Mucosa of rectum (tissue), 2 donors: ENCODE data around the gene MGAT5.

ENCODE experiments used
- H3K27ac ChIP-seq, 2 donors: one replicate each; pipeline ENCODE4 v1.7.0; 2013; ENCODE audit warnings: inconsistent platforms in 2 of 2, low read depth in 2 of 2, low read length in 2 of 2
- H3K27me3 ChIP-seq, 2 donors: one replicate each; pipeline ENCODE4 v1.7.0; 2013; ENCODE audit warnings: low read length in 2 of 2; ENCODE audit not compliant: control insufficient read depth in 2 of 2, insufficient read depth in 2 of 2
- H3K36me3 ChIP-seq, 2 donors: one replicate each; pipeline ENCODE4 v1.7.0; 2013; ENCODE audit warnings: low read length in 2 of 2; ENCODE audit not compliant: control insufficient read depth in 2 of 2, insufficient read depth in 2 of 2
- H3K4me1 ChIP-seq, 2 donors: one replicate each; pipeline ENCODE4 v1.7.0; 2013; ENCODE audit warnings: low read length in 2 of 2, mild to moderate bottlenecking in 1 of 2; ENCODE audit not compliant: control insufficient read depth in 2 of 2, insufficient read depth in 2 of 2
- H3K4me3 ChIP-seq, 2 donors: one replicate each; pipeline ENCODE4 v1.7.0; 2013; ENCODE audit warnings: low read length in 2 of 2
- H3K9ac ChIP-seq, 2 donors: one replicate each; pipeline ENCODE4 v1.7.0; 2013; ENCODE audit warnings: low read length in 2 of 2, low read depth in 1 of 2, mild to moderate bottlenecking in 1 of 2
- H3K9me3 ChIP-seq, 2 donors: one replicate each; pipeline ENCODE4 v1.7.0; 2013; ENCODE audit warnings: low read length in 2 of 2; ENCODE audit not compliant: control insufficient read depth in 2 of 2
- donor health status: healthy.
- donor health status: Normal muscosa, but diverticular disease.

The MGAT5 gene

DNA sequence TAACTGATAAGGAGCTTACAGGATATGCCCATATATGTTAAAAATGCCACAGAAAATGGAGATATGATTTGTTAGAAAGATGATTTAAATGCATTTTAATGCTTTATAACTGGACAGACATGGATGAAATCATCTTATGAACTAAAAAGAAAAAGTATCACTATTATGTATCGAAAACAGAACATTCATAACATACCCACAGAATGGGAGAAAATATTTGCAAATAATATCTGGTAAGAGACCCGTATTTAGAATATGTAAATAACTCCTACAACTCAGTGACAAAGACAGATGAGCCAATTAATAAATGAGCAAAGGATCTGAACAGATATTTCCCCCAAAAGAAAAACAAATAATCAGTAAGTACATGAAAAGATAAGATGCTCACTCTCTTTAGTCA, 24.3 kb upstream of the MGAT5 start:
- Histone ChIP-seq H3K27ac (no peak overlapping the region), H3K4me3 (no peak overlapping the region), H3K27me3 (no peaks in the 10 kb centered on the region), H3K9me3 (no peaks in the 10 kb centered on the region), H3K9ac (no peak overlapping the region), H3K4me1 (peaks cover 6 to 18% of the 10 kb centered on the region in 2 donors), H3K36me3 (no peaks in the 10 kb centered on the region)

DNA sequence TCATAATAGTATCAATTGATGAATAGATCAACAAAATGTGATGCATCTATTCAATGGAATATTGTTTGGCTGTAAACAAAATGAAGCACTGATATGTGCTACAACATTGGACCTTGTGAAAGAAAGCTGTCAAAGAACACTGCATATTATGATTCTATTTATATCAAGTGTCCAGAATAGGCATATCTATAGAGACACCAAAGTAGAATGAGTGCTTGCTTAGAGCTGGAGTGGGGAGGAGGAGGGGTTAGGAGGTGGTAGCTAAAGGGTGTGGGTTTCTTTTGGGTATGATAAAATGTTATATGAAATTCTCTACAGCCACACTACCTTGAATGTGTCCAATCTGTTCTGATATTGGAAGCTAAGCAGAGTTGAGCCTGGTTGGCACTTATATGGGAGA, 23.0 kb upstream of the MGAT5 start:
- Histone ChIP-seq H3K9me3 (no peaks in the 10 kb centered on the region), H3K27ac (no peak overlapping the region), H3K9ac (no peak overlapping the region), H3K4me1 (peaks cover 4 to 19% of the 10 kb centered on the region in 2 donors), H3K4me3 (no peak overlapping the region), H3K27me3 (no peaks in the 10 kb centered on the region), H3K36me3 (no peaks in the 10 kb centered on the region)

DNA sequence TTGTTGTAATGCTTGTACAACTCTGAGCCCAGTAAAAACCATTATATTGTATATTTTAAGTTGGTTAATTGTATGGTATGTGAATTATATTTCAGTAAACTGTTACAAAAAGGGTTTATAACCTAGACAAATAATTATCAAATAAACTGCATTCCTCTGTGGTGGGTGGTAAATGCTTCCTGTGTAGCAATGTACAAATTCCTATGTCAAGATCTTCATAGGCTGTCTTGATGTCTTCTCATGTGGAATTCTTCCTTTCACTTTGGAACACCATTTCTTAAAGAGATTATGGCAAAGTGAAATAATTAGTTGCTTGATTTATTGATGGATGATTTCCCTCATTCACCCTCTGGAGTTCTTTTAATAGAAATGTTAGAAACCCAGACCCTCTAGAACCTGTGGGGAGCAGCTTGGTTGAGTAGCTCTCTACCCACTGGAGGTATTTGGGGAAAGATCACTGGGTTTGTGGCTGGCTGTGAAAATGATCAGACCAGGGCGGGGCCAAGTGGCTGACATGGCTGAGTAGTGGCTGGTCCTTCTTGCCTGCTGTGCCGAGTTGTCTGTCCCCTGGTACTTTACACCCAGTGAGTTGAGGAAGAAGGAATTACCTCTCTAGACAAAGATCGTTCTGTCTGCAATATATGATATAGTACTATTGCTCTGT, 22.4 kb upstream of the MGAT5 start:
- Histone ChIP-seq H3K36me3 (no peaks in the 10 kb centered on the region), H3K9me3 (no peaks in the 10 kb centered on the region), H3K4me1 (peaks cover 4 to 19% of the 10 kb centered on the region in 2 donors), H3K9ac (no peak overlapping the region), H3K4me3 (no peak overlapping the region), H3K27me3 (no peaks in the 10 kb centered on the region), H3K27ac (peak overlapping the region in 1 of 2 donors; percentile 3)

DNA sequence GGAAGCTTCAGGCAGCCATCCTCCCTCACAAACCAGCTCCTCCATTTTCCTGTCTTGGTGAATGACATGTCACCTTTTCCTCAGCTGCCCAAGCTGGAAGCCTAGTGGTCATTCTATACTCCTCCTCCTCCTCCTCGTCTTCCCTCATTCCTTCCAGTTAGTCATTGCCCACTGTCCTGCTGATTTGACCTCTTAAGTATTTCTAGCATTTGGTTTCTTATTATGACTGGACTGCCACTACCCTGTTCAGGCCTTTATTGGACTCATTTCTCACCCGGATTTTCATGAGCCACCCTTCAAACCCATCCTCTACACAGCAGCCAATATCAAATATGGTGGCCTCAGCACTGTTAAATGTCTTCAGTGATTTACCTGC, 21.9 kb upstream of the MGAT5 start:
- Histone ChIP-seq H3K9ac (no peak overlapping the region), H3K4me1 (peaks cover 4 to 19% of the 10 kb centered on the region in 2 donors), H3K27me3 (no peaks in the 10 kb centered on the region), H3K9me3 (no peaks in the 10 kb centered on the region), H3K27ac (peak overlapping the region in 1 of 2 donors; percentile 3), H3K4me3 (no peak overlapping the region), H3K36me3 (no peaks in the 10 kb centered on the region)

DNA sequence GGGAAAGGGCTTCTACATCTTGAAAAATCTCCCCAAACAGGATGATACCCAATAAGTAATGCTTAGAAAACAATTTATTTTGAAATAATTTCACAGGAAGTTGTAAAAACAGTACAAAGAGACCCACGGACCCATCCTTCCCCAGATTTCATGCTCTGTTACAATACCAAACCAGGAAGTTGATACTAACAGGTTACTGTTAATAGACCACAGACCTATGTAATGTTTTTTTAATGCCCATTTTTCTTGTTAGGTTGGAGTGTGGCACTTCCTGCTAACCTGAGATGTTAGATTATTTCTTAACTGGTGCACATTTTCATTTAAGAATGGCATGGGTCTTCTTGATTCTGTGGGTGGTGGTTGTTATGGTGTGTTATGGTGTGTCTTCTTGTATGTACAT, 21.4 kb upstream of the MGAT5 start:
- Histone ChIP-seq H3K27ac (peak overlapping the region; percentile 3 to 16), H3K4me1 (peaks cover 4 to 19% of the 10 kb centered on the region in 2 donors), H3K4me3 (no peak overlapping the region), H3K9ac (no peak overlapping the region), H3K9me3 (no peaks in the 10 kb centered on the region), H3K27me3 (no peaks in the 10 kb centered on the region), H3K36me3 (no peaks in the 10 kb centered on the region)

DNA sequence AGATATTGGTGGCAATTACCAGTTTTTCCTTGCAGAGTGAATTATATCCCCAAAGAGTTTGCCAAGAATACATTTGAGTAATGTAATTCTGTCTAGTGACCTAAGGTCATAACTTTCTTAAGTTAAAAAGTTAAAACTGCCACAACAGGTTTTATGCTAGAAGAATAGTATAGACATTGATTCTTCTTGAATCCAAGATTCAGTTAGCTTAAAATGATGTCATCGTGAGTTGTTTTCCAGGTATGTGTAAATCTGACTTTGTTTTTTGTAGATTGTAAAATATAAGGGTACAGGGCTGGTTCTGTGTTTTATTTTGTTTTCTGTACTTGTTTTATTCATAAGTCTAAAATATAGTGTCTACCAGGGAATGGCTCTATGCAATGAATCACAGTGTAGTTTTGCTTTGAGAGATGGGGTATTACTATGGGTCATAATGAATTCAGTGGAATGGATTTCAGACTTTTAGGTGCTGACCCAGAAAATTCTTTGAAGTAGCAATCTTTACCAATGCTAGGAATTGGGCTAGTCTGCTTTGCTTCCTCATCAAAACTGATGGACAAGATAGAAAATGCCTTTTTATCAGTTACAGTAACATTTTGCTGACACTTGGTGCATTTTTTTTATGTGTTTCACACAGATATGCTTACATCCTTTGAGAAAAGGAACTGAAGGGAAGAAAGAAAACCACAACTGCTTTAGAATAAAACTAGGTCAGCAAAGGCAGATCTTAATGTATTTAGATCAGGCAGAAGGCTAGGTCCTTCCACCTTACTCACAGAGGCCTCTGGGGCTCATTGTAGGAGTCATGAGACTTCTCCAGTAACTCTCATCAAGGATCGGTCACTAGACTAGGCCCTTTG, 20.8 kb upstream of the MGAT5 start:
- H3K4me1 ChIP-seq: peaks cover 4 to 19% of the 10 kb centered on the region in 2 donors
- no peak overlapping the region for H3K9ac ChIP-seq
- no peaks in the 10 kb centered on the region for H3K27me3 ChIP-seq
- H3K4me3 ChIP-seq: no peak overlapping the region
- no peaks in the 10 kb centered on the region for H3K36me3 ChIP-seq
- peak overlapping the region; percentile 4 to 16 for H3K27ac ChIP-seq
- H3K9me3 ChIP-seq: no peaks in the 10 kb centered on the region

DNA sequence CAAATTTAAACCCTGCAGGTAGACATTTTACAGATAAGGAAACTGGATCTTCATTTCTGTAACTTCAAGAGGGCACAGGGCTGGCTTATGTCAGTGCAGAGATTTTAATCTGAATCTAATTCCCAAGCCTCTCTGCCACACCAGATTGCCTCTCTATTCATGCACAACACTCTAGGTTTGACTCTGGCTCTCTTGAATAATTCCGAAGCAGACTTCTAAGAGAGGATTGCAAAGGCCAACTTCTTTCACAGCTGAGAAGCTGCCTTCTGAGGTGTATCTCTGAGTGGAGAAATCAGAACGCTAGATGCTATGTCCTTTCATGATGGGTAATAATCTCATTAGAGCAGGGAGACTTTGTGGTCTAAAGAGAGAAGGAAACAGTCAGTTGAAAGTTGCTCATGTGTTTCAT, 20.1 kb upstream of the MGAT5 start:
- peaks cover 4 to 19% of the 10 kb centered on the region in 2 donors for H3K4me1 ChIP-seq
- peak overlapping the region; percentile 4 to 43 for H3K27ac ChIP-seq
- H3K9ac ChIP-seq: no peak overlapping the region
- H3K4me3 ChIP-seq: no peak overlapping the region
- H3K36me3 ChIP-seq: no peaks in the 10 kb centered on the region
- no peaks in the 10 kb centered on the region for H3K9me3 ChIP-seq
- H3K27me3 ChIP-seq: no peaks in the 10 kb centered on the region

DNA sequence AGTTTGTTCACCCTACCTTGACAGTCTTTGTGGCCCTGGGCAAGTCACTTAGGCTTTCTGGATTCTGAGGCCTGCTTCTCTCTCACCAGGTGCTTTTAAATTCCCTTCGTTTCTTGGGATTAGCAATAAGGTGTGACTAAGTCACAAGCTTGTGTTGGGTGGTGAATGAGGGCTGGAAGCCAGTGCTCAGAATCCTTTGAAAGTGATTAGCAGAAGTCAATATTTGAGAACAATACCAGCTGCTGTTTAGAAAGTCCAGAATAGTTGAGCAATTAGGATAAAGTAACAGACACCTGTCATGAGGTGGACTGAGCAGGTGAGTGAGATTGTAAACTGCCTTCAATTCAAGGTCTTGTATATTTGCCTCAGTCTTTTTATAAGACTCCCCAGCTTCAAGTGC, 19.3 kb upstream of the MGAT5 start:
- Histone ChIP-seq H3K4me1 (peaks cover 4 to 19% of the 10 kb centered on the region in 2 donors), H3K9ac (no peak overlapping the region), H3K9me3 (no peaks in the 10 kb centered on the region), H3K4me3 (no peak overlapping the region), H3K27me3 (no peaks in the 10 kb centered on the region), H3K36me3 (no peaks in the 10 kb centered on the region), H3K27ac (peak overlapping the region; percentile 4 to 43)

DNA sequence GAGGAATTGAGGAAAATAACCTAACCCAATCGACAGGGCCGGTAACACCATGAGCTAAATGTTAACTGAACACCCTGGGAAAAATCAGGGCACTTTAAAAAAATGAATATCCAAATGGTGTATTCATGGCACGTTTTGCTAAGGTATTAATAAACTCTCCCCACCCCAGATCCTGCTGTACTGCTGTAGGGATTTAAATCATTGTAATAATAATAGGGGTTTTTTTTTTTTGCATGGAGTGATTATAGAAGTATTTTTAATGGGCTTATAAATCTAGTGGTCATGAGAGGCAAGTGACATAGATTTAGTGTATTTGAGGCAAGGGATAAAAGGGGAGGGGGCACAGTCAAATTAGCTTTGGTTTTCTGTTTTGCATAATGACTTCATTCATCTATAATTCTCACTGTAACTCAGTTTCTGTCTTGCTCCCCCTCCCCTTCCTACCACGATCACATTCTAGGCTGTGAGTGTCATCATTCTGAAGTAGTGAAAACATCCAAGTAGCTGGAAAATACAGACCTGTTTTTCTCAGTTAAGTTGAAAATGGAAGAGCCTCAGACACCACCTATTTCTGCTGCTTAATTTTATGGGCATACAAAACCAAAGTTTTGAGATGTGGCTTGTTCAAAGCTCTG, 18.2 kb upstream of the MGAT5 start:
- peaks cover 4 to 19% of the 10 kb centered on the region in 2 donors for H3K4me1 ChIP-seq
- no peaks in the 10 kb centered on the region for H3K27me3 ChIP-seq
- no peaks in the 10 kb centered on the region for H3K36me3 ChIP-seq
- H3K4me3 ChIP-seq: no peak overlapping the region
- no peak overlapping the region for H3K9ac ChIP-seq
- no peaks in the 10 kb centered on the region for H3K9me3 ChIP-seq
- peak overlapping the region in 1 of 2 donors; percentile 26 for H3K27ac ChIP-seq

DNA sequence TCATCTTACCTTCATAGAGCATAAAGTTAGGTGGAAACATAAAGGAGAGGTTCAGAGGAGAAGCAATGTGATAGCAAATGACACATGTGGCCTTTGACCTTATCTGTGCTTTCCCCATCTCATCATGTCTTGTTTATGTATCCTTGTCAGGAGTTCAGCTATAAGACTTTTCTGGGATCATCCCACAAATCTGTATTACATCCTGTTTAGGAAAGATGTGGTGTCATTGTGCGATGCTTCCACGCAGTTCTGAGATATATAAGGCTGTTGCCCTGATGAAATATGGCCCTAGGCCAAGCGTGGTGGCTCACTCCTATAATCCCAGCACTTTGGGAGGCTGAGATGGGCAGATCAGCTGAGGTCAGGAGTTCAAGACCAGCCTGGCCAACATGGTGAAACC, 15.5 kb upstream of the MGAT5 start:
- Histone ChIP-seq H3K9ac (no peak overlapping the region), H3K9me3 (no peaks in the 10 kb centered on the region), H3K4me1 (peaks cover 8 to 11% of the 10 kb centered on the region in 2 donors), H3K27me3 (no peaks in the 10 kb centered on the region), H3K4me3 (no peak overlapping the region), H3K36me3 (no peaks in the 10 kb centered on the region), H3K27ac (no peak overlapping the region)
